ENCODE measurements around the gene PRSS36.
"Not testable (repeated sequence)": the region's sequence is repeated elsewhere in the genome, so short reads cannot be mapped to it uniquely, and the experiment has no call there.

The PRSS36 gene

GRCh38 chr16:31108035-31108793 lies 41.7 kb downstream of the PRSS36 start, which contains the start of gene BCKDK:
Gene BCKDK, plus strand, starts transcription at chr16:31108386. Its CDS starts 838 bp downstream, at chr16:31109224.
- H3K4me1 ChIP-seq, result no peaks in the 10 kb centered on the region; the same call in 1 of the 2 replicates
- peaks cover 34% of the 10 kb centered on the region for H3K36me3 ChIP-seq
- peak within 1 kb of the TSS; percentile 90 for H3K4me3 ChIP-seq (ENCODE audit: low read depth, low read length)
- H3K9me3 ChIP-seq, result no peaks in the 10 kb centered on the region
- TF ChIP-seq, protein P1, sequence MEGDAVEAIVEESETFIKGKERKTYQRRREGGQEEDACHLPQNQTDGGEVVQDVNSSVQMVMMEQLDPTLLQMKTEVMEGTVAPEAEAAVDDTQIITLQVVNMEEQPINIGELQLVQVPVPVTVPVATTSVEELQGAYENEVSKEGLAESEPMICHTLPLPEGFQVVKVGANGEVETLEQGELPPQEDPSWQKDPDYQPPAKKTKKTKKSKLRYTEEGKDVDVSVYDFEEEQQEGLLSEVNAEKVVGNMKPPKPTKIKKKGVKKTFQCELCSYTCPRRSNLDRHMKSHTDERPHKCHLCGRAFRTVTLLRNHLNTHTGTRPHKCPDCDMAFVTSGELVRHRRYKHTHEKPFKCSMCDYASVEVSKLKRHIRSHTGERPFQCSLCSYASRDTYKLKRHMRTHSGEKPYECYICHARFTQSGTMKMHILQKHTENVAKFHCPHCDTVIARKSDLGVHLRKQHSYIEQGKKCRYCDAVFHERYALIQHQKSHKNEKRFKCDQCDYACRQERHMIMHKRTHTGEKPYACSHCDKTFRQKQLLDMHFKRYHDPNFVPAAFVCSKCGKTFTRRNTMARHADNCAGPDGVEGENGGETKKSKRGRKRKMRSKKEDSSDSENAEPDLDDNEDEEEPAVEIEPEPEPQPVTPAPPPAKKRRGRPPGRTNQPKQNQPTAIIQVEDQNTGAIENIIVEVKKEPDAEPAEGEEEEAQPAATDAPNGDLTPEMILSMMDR (IDR thresholded peaks at IDR 0.05; ENCODE audit: low read depth, low read length), result no peak
- no peaks in the 10 kb centered on the region for H3K27me3 ChIP-seq
- peak; percentile 83 for DNase-seq

GRCh38 chr16:31107465-31107867 lies 42.4 kb downstream of the PRSS36 start:
- Histone ChIP-seq H3K9me3 (no peaks in the 10 kb centered on the region), H3K36me3 (peaks cover 34% of the 10 kb centered on the region), H3K4me3 (ENCODE audit: low read depth, low read length) (peak overlapping the region; percentile 90), H3K27me3 (no peaks in the 10 kb centered on the region), H3K4me1 (no peaks in the 10 kb centered on the region; the same call in 1 of the 2 replicates)
- TF ChIP-seq, protein P1 (IDR thresholded peaks at IDR 0.05; ENCODE audit: low read depth, low read length), result no peak
- no peak for DNase-seq

GRCh38 chr16:31106509-31107464 lies 43.1 kb downstream of the PRSS36 start:
- H3K4me3 ChIP-seq (ENCODE audit: low read depth, low read length), result no peak overlapping the region
- H3K27me3 ChIP-seq, result no peaks in the 10 kb centered on the region
- H3K4me1 ChIP-seq, result no peaks in the 10 kb centered on the region; the same call in 1 of the 2 replicates
- peaks cover 27% of the 10 kb centered on the region for H3K36me3 ChIP-seq
- DNase-seq, result no peak
- no peaks in the 10 kb centered on the region for H3K9me3 ChIP-seq
- TF ChIP-seq, protein P1 (IDR thresholded peaks at IDR 0.05; ENCODE audit: low read depth, low read length), result no peak

DNA sequence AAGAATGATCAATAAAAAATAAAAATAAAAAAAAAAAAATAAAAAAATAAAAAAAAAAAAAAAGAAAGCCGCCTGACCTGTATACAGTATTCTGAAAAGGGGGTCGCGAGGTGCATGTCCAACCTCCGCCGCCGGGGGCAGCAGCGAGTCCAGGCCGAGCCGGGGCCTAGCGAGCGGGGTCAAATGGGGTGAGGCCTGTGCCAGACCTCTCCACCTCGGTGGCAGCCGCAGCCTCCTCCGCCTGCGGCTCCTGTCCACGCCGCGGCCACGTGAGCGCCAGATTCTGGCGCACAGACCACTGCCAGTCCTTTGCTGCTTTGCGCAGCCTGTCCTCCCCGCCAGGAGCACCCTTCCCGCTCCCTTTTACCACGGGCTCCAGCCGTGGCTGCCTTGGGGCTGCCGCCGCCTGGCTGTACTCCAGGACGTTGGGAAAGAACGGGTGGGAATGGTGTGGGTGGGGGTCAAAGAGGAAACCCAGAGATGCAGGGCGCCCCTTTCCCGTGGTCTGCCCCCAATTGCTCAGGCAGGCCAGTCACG lies 44.1 kb downstream of the PRSS36 start:
- H3K4me1 ChIP-seq, result no peaks in the 10 kb centered on the region; the same call in 1 of the 2 replicates
- DNase-seq, result peak; percentile 93
- TF ChIP-seq, protein P1 (IDR thresholded peaks at IDR 0.05; ENCODE audit: low read depth, low read length), result peak; percentile 78
- H3K36me3 ChIP-seq, result peaks cover 17% of the 10 kb centered on the region
- H3K4me3 ChIP-seq (ENCODE audit: low read depth, low read length), result no peak overlapping the region
- H3K27me3 ChIP-seq, result no peaks in the 10 kb centered on the region
- no peaks in the 10 kb centered on the region for H3K9me3 ChIP-seq

- not testable (repeated sequence) for H3K9me3 ChIP-seq; DNase-seq; H3K4me3 ChIP-seq (ENCODE audit: low read depth, low read length); H3K27me3 ChIP-seq; H3K4me1 ChIP-seq; H3K36me3 ChIP-seq
Measured at GRCh38 chr16:31100876-31101641, 48.8 kb downstream of the PRSS36 start.
